NOMO-1 treated with dmso at 0.1 percent for 144 hours (cell line): ENCODE results near the gene NXPH3.

Experiments
- DNase-seq: peaks from one replicate; lab custom pipeline; 2025; ENCODE audit not compliant: unreplicated experiment; lab: John Stamatoyannopoulos, UW

The NXPH3 gene

DNA sequence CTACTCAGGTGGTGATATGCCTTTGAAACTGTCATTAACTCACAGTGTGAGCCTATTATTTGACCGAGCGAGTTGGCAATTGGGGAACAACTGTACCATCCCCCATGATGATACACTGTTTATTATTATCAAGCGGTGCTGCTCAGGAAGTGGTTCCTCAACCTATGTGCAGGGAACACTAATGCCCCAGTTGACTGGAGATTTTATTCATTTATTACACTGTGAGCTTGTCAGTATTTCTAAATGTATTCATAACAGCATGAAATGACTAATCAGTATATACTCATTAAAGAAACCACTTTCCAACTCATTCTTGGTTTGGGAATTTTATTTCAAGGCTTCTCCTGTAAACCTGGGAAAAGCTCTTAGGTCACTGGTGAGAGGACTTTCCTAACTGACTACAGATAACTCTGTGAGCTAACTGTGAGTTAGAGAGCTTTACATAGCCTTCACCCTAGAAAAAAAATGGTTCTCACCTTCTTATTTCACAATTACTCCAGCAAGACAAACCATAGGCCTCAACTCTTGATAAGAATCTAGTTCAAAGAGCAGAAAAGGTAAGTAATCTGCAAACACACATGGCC is 42.4 kb downstream of the NXPH3 start:
- DNase-seq = no peak

DNA sequence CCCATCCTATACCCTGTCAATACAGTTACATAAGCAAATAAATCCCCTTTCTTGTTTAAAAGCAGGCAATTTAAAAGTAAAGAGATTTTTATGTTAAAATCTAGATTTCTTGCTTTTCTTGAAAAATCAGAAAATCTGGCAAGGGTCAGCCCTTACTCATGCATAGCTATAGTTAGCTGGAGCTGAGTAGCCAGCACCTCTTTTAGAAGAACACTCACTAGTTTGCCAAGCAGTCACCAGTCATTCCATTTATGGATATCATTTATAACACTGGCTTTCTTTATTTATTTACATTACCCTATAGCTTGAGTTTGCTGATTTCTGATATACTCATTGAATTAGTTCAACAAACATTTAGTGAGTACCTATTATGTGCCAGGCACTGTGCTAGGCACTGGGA is 45.7 kb downstream of the NXPH3 start:
- DNase-seq = no peak

- no peak for DNase-seq
Measured at GRCh38 chr17:49621946-49622529, 46.4 kb downstream of the NXPH3 start.

DNA sequence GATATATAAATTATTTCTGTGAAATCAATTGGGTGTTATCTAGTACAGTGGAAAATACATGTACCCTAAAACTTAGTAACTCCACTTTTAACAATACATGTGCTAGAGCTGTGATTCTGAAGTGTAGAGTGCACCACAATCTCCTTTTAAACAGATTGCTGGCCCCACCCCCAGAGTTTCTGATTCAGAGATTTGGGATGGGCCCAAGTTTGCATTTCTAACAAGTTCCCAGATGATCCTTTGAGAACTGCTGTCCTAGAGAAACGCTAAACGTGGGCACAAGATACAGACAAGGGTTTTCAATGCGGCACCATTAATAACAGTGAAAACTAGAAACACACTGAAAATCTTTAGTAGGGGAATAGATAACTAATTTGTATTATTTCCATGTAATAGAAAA is 49.2 kb downstream of the NXPH3 start:
- DNase-seq = no peak

DNA sequence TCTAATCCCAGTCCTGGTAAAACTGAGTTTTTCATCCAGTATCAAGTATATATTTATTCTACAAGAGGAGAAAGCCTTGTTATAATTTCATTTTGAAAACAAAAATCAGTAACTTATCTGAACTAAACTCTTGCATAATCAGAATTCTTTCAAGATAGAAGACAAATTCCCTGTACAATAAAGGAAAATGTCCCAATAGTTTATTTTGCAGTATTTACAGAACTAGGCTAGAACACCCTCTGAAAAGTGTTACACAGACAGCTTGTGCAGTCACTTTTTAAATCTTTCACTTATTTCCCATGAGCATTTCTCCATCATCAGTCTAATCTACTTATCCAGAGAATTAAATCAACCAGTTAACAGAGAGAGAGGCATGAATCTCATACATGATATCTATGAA is 53.8 kb downstream of the NXPH3 start:
- DNase-seq = no peak

DNA sequence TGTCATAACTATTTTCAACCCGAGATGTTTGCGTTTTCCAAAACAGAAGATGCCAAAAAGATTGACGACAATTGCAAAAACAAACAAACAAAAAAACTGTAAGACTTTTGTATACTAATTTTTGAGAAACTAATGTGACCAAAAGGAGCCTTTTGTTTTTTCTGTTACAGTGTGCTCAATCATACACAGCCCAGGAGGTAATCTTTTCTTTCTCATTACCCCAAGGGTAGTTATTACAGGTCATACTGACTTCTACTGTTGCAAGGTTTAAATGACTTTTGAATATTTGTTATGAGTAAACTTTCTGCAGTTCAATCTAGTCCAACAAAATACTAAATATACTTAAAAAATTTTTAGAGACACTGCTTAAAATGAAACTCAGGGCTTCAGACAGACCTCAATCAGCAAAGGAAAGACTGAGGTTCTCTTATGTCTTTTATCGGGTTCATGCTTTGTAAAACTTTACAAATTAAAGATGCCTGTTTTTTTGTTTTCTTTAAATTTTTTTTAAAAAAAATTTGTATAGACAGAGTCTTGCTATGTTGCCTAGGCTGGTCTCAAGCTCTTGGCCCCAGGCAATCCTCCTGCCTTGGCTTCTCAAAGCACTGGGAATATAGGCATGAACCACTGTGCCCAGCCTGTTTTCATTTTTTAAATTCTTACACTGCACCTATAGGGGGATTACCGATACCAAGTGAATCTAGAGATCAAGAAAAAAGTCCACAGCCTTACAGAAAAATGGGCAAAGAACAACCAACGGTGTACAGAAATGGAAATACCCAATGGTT is 54.6 kb downstream of the NXPH3 start:
- DNase-seq = no peak

GRCh38 chr17:49631496-49631895 is 55.8 kb downstream of the NXPH3 start:
- DNase-seq = no peak
